ENCODE measurements around the gene SERPINE3. TPM values are rescaled to one million over a fixed set of nuclear protein-coding genes. Genes with fewer than 3 reads are reported as not detected.

The SERPINE3 gene
- total and polyA plus RNA-seq, 4 donors: 0.63 TPM; not detected in 3

DNA sequence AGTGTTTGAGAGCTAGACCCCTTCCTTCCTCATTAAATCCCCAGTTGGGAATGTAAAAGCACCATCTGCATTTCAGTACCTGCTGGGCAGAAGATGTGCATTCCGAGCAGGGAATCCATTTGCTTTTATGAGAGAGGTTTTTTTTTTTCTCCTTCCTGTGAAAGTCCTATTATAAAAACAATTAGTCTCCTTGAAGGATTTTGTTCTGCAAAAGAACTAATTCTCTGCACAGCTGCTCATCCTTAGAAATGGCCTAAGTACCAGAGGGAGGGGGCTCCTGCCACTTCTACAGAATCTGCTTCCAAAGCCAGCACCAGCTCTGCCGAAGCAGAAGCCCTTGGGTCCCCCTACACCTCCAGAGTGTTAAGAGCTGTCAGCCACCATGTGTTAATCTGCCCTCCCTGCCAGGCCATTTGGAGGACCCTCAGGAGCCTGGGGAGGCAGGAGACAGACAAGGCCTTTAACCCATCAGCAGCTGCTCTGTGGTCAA lies 36.4 kb upstream of the SERPINE3 start (continued):
- TF ChIP-seq EGR1 (IDR thresholded peaks at IDR 0.05; ENCODE audit: low read depth in 2 of 2): no peak
- TF ChIP-seq, protein P1, sequence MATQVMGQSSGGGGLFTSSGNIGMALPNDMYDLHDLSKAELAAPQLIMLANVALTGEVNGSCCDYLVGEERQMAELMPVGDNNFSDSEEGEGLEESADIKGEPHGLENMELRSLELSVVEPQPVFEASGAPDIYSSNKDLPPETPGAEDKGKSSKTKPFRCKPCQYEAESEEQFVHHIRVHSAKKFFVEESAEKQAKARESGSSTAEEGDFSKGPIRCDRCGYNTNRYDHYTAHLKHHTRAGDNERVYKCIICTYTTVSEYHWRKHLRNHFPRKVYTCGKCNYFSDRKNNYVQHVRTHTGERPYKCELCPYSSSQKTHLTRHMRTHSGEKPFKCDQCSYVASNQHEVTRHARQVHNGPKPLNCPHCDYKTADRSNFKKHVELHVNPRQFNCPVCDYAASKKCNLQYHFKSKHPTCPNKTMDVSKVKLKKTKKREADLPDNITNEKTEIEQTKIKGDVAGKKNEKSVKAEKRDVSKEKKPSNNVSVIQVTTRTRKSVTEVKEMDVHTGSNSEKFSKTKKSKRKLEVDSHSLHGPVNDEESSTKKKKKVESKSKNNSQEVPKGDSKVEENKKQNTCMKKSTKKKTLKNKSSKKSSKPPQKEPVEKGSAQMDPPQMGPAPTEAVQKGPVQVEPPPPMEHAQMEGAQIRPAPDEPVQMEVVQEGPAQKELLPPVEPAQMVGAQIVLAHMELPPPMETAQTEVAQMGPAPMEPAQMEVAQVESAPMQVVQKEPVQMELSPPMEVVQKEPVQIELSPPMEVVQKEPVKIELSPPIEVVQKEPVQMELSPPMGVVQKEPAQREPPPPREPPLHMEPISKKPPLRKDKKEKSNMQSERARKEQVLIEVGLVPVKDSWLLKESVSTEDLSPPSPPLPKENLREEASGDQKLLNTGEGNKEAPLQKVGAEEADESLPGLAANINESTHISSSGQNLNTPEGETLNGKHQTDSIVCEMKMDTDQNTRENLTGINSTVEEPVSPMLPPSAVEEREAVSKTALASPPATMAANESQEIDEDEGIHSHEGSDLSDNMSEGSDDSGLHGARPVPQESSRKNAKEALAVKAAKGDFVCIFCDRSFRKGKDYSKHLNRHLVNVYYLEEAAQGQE (IDR thresholded peaks at IDR 0.05): no peak
- no peak for TF ChIP-seq FOXA1 (IDR thresholded peaks at IDR 0.05)
- no peak for TF ChIP-seq NR2F2 (IDR thresholded peaks at IDR 0.05)
- no peak for TF ChIP-seq TAF1 (conservative IDR thresholded peaks at IDR 0.05)
- TF ChIP-seq RAD21 (IDR thresholded peaks at IDR 0.05): no peak

DNA sequence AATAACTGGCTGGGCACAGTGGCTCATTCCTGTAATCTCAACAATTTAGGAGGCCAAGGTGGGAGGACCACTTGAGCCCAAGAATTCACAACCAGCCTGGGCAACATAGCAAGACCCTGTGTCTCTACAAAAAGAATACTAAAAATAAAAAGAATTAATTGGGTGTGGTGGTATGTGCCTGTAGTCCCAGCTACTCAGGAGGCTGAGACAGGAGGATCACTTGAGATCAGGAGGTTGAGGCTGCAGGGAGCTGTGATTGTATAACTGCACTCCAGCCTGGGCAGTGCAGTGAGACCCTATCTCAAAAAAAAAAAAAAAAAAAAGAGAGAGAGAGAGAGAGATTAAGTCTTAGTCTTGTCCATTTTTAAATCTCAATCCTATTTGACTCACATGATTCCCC lies 35.6 kb upstream of the SERPINE3 start:
- Histone ChIP-seq H3K9ac (ENCODE audit: low read depth in 1 of 2, low read length in 2 of 2) (no peak overlapping the region), H3K4me1 (ENCODE audit: control insufficient read depth in 4 of 4, insufficient read depth in 4 of 4, low read length in 3 of 4) (no peaks in the 10 kb centered on the region), H3K27ac (ENCODE audit: low read depth in 1 of 2, low read length in 2 of 2) (no peak overlapping the region), H3K27me3 (ENCODE audit: control insufficient read depth in 4 of 4, insufficient read depth in 4 of 4, low read length in 3 of 4) (peaks cover 0 to 3% (median 0%) of the 10 kb centered on the region in 4 donors), H3K4me3 (ENCODE audit: low read depth in 1 of 3, low read length in 3 of 3) (no peak overlapping the region), H3K9me3 (ENCODE audit: control insufficient read depth in 4 of 4, low read length in 3 of 4) (no peaks in the 10 kb centered on the region), H3K36me3 (ENCODE audit: control insufficient read depth in 4 of 4, insufficient read depth in 3 of 4, low read depth in 1 of 4, low read length in 3 of 4) (no peaks in the 10 kb centered on the region)
- no peak for DNase-seq (ENCODE audit: low spot score)
- TF ChIP-seq SP1 (IDR thresholded peaks at IDR 0.05) (no peak), TAF1 (conservative IDR thresholded peaks at IDR 0.05) (no peak), FOXA1 (IDR thresholded peaks at IDR 0.05) (no peak), JUND (IDR thresholded peaks at IDR 0.05) (no peak), GABPA (IDR thresholded peaks at IDR 0.05 in 1 of 2, conservative IDR thresholded peaks at IDR 0.05 in 1 of 2) (no peak), RAD21 (IDR thresholded peaks at IDR 0.05) (no peak), HNF4A (conservative IDR thresholded peaks at IDR 0.05) (no peak), HNF4G (IDR thresholded peaks at IDR 0.05) (no peak), RXRA (IDR thresholded peaks at IDR 0.05) (no peak), YY1 (IDR thresholded peaks at IDR 0.05) (no peak), EGR1 (IDR thresholded peaks at IDR 0.05; ENCODE audit: low read depth in 2 of 2) (no peak), NR2F2 (IDR thresholded peaks at IDR 0.05) (no peak)
- TF ChIP-seq, protein P2, sequence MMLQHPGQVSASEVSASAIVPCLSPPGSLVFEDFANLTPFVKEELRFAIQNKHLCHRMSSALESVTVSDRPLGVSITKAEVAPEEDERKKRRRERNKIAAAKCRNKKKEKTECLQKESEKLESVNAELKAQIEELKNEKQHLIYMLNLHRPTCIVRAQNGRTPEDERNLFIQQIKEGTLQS (IDR thresholded peaks at IDR 0.05): no peak
- TF ChIP-seq, protein P3, sequence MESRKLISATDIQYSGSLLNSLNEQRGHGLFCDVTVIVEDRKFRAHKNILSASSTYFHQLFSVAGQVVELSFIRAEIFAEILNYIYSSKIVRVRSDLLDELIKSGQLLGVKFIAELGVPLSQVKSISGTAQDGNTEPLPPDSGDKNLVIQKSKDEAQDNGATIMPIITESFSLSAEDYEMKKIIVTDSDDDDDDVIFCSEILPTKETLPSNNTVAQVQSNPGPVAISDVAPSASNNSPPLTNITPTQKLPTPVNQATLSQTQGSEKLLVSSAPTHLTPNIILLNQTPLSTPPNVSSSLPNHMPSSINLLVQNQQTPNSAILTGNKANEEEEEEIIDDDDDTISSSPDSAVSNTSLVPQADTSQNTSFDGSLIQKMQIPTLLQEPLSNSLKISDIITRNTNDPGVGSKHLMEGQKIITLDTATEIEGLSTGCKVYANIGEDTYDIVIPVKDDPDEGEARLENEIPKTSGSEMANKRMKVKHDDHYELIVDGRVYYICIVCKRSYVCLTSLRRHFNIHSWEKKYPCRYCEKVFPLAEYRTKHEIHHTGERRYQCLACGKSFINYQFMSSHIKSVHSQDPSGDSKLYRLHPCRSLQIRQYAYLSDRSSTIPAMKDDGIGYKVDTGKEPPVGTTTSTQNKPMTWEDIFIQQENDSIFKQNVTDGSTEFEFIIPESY (IDR thresholded peaks at IDR 0.05): no peak
- TF ChIP-seq, protein P4, sequence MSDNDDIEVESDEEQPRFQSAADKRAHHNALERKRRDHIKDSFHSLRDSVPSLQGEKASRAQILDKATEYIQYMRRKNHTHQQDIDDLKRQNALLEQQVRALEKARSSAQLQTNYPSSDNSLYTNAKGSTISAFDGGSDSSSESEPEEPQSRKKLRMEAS (IDR thresholded peaks at IDR 0.05): no peak
